ENCODE measurements around the gene IL17B. TPM values are rescaled to one million over a fixed set of nuclear protein-coding genes. Genes with fewer than 3 reads are reported as not detected.

Gene IL17B
- total RNA-seq, 1 experiment from 2014 or later: not detected

DNA sequence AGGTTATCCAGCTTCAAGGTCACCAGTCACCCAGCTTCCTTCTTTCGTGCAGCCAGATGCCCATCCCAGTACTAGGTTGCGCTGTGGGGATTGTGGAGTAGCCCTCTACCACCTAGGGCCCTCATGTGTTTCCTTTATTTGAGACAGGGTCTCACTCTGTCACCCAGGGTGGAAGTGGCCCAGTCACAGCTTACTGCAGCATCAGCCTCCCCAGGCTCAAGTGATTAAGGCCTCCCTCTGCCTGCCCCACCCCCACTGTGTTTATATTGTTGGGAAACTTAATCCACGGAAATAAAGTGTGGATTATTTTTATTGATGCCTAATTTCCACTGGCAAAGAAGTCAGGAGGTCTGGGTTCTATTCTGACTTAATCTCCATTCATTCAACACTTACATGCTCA lies 4.3 kb downstream of the IL17B start:
- Histone ChIP-seq H3K79me2 (ENCODE audit: low read depth) (no peaks in the 10 kb centered on the region), H3K9me3 (ENCODE audit: insufficient read depth, low read depth) (no peaks in the 10 kb centered on the region), H2AFZ (no peak overlapping the region), H3K9me2 (ENCODE audit: insufficient read depth) (no peaks in the 10 kb centered on the region), H3K27ac (no peak overlapping the region), H3F3A (ENCODE audit: insufficient read depth, low read depth) (no peaks in the 10 kb centered on the region), H4K20me1 (ENCODE audit: insufficient read depth) (no peaks in the 10 kb centered on the region), H3K4me3 (no peak overlapping the region), H3K4me2 (no peak overlapping the region), H3K27me3 (ENCODE audit: insufficient read depth, low read depth) (no peaks in the 10 kb centered on the region), H3K36me3 (ENCODE audit: low read depth) (no peaks in the 10 kb centered on the region), H3K4me1 (replicated peaks; ENCODE audit: insufficient read depth) (no peaks in the 10 kb centered on the region)
- ChIA-PET CTCF (interaction anchor here (0.5 kb wide), 1 partner anchor 1120 kb away, joined by 3 read pairs; no protein-coding TSS in a partner anchor), POLR2A (ENCODE audit: unreplicated experiment) (interaction anchor here (0.6 to 0.7 kb wide), 2 partner anchors 17 to 446 kb away, joined by 5 to 9 read pairs; partner anchors contain the start of gene PCYOX1L)
- intact Hi-C loops (cut with micrococcal nuclease; ENCODE audit: unreplicated experiment): no loop called here
- TF ChIP-seq CTCF (conservative IDR thresholded peaks at IDR 0.05): no peak
- no peak for TF ChIP-seq EZH2 (IDR thresholded peaks at IDR 0.05; ENCODE audit: low read depth)
- DNase-seq: no peak
- no TSS peak for BruUV-seq (replicated peaks)

DNA sequence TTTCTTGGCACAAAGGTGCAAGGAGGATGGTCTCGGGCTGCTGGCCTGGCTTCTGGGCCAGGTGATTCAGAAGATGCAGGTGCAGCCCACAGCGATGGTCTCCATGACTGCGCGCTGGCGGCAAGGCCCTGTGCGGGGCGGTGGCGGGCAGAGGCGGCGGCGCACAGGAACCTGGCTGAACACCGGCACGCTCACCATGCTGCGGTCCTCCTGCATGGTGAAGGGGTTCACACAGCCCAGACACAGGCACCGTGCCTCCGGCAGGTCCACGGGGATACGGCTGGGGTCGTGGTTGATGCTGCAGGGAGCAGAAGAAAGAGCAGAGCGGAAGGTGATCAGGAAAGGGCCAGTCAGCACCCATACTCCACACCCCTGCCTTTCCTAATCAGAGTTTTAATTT lies 4.8 kb downstream of the IL17B start:
- no peak for TF ChIP-seq EZH2 (IDR thresholded peaks at IDR 0.05; ENCODE audit: low read depth)
- no peak for TF ChIP-seq CTCF (conservative IDR thresholded peaks at IDR 0.05)
- intact Hi-C loops (cut with micrococcal nuclease; ENCODE audit: unreplicated experiment): no loop called here
- CTCF ChIA-PET: interaction anchor here (0.5 to 1.3 kb wide), 2 partner anchors 59 to 1120 kb away, joined by 3 read pairs; no protein-coding TSS in a partner anchor
- Histone ChIP-seq H3K27ac (no peak overlapping the region), H3K9me3 (ENCODE audit: insufficient read depth, low read depth) (no peaks in the 10 kb centered on the region), H3K27me3 (ENCODE audit: insufficient read depth, low read depth) (no peaks in the 10 kb centered on the region), H2AFZ (no peak overlapping the region), H3K4me1 (replicated peaks; ENCODE audit: insufficient read depth) (no peaks in the 10 kb centered on the region), H4K20me1 (ENCODE audit: insufficient read depth) (no peaks in the 10 kb centered on the region), H3K9me2 (ENCODE audit: insufficient read depth) (no peaks in the 10 kb centered on the region), H3K4me3 (no peak overlapping the region), H3F3A (ENCODE audit: insufficient read depth, low read depth) (peaks cover under 1% of the 10 kb centered on the region; the same call in 1 of the 2 replicates), H3K36me3 (ENCODE audit: low read depth) (no peaks in the 10 kb centered on the region), H3K79me2 (ENCODE audit: low read depth) (no peaks in the 10 kb centered on the region), H3K4me2 (no peak overlapping the region)
- no peak for DNase-seq
- no TSS peak for BruUV-seq (replicated peaks)
- POLR2A ChIA-PET (ENCODE audit: unreplicated experiment): interaction anchor here (0.6 kb wide), 1 partner anchor 16 kb away, joined by 5 read pairs; the partner anchor contains the start of gene PCYOX1L

DNA sequence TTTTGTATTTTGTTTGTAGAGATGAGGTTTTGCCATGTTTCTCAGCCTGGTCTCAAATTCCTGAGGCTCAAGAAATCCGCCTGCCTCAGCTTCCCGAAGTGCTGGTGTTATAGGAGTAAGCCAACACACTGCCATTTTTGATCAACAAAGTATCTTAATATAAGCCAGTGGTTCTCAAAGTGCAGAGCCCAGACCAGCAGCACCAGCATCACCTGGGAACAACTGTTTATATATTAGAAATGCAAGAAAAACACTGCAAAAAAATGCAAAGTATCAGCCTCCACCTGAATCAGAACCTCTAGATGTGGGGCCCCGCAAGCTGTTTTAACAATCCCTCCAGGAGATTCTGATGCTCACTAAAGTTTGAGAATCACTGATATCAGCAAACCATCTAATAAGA lies 6.2 kb downstream of the IL17B start:
- H3K79me2 ChIP-seq (ENCODE audit: low read depth): no peaks in the 10 kb centered on the region
- no peaks in the 10 kb centered on the region for H3K4me1 ChIP-seq (replicated peaks; ENCODE audit: insufficient read depth)
- TF ChIP-seq EZH2 (IDR thresholded peaks at IDR 0.05; ENCODE audit: low read depth) (no peak), CTCF (conservative IDR thresholded peaks at IDR 0.05) (no peak)
- no peaks in the 10 kb centered on the region for H3K9me2 ChIP-seq (ENCODE audit: insufficient read depth)
- no peak overlapping the region for H3K4me3 ChIP-seq
- BruUV-seq (replicated peaks): no TSS peak
- no peaks in the 10 kb centered on the region for H4K20me1 ChIP-seq (ENCODE audit: insufficient read depth)
- H3K27ac ChIP-seq: no peak overlapping the region
- intact Hi-C loops (cut with micrococcal nuclease; ENCODE audit: unreplicated experiment): no loop called here
- no peak for DNase-seq
- no peaks in the 10 kb centered on the region for H3K9me3 ChIP-seq (ENCODE audit: insufficient read depth, low read depth)
- H3K36me3 ChIP-seq (ENCODE audit: low read depth): no peaks in the 10 kb centered on the region
- H2AFZ ChIP-seq: no peak overlapping the region
- H3K27me3 ChIP-seq (ENCODE audit: insufficient read depth, low read depth): no peaks in the 10 kb centered on the region
- POLR2A ChIA-PET (ENCODE audit: unreplicated experiment): interaction anchor here (0.7 kb wide), 1 partner anchor 94 kb away, joined by 3 read pairs; no protein-coding TSS in a partner anchor
- no peak overlapping the region for H3K4me2 ChIP-seq
- CTCF ChIA-PET: interaction anchor here (1.3 kb wide), 1 partner anchor 61 kb away, joined by 3 read pairs; no protein-coding TSS in a partner anchor
- peaks cover 3% of the 10 kb centered on the region; the same call in 1 of the 2 replicates for H3F3A ChIP-seq (ENCODE audit: insufficient read depth, low read depth)
